Hair follicle dermal papilla cell (primary cell): ENCODE results near the gene FGR. TPM values are rescaled to one million over a fixed set of nuclear protein-coding genes. Genes with fewer than 3 reads are reported as not detected.

Experiments used
- small RNA-seq: library from RNA; depleted of rRNA; stranded (forward); fragments of <200 nt; gene quantifications from one replicate; pipeline ENCODE3, GENCODE V24; 2012
- total RNA-seq: library from RNA; depleted of rRNA; stranded (reverse); fragments of >200 nt; gene quantifications from 2 replicates; pipeline ENCODE4 v1.2.3, GENCODE V29; 2012

Gene FGR
- total RNA-seq, result 0.49 and 0.61 TPM in 2 replicates

DNA sequence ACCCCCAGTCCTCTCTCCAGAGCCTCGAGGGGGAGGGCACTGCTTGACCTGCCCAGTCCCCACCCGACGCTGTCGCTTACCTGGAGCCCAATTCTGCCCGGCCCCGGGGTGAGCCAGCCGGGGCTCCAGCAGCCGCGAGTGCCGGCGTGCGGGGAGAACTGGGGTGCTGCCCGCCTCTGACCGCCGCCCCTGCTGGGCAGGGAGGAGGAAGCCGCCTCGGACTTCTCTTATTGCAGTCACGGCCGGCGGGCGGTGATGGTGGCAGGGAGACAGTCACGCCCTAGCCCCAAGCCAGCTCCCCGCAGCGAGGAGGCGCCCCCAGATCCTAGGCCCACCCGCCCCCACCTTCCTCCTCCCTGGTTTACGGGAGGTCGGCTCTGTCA is at the start of gene FGR:
TSS of gene FGR (minus strand) at position 201 of the 383 bp plus-strand sequence. CDS start 11,269 bp downstream, outside the sequence.

DNA sequence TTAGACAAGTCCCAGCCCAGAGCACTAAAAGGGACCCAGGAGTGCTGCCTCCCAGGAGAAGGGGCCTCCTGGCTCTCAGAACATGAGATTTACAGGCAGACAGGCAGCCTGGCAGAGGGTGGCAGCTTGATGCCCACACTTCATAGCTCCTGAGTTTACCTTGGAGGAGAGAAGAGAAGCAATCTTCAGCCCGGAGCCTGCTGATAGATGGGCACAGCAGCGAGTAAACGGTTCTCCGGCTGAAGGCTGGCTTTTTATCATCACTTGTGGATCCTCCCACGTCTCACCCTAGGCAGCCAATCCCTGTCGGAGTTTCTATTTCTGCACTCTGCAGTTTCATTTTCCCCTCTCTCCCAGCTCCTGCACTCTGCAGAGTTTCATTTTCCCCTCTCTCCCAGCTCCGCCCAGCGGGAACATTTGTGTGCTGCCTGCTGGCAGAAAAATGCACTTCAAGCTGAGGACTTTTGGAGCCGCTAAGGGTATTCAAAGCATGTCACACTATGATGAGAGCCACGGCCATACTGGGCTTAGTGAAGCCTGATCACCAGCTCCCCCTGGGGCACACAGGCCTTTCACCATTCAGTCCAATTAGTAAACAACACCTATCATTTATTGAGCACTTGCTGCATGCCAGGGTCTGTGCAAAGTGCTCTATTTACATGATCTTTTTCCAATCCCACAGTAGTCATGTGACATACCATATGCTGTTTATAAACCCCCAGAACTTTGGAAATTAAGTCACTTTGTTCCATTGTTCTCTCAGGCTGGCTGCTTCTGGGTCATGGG is 37.2 kb upstream of the FGR start, which contains the start of gene IFI6:
TSS of gene IFI6 (minus strand) at position 229 of the 786 bp plus-strand sequence. CDS start 2,878 bp downstream, outside the sequence.

GRCh38 chr1:27603681-27604578 is 31.1 kb downstream of the FGR start, which contains the start of gene AHDC1:
Gene AHDC1, minus strand, starts transcription at chr1:27604144. Its CDS starts 52,029 bp downstream, at chr1:27552115.

Small RNA genes lying within 50 kb of the gene (small RNA-seq; reads per million reads assigned to genes)
- gene AL031729.1, result not detected
- not detected for gene RNU6-949P

Other genes with a start within 250 kb of the FGR start
- gene GPR3, start 242.6 kb downstream of the FGR start, total RNA-seq, result 0.36 and 0.65 TPM in 2 replicates
- gene WASF2, start 145.0 kb downstream of the FGR start, total RNA-seq, result 26.1 and 28.7 TPM in 2 replicates
- 23.4 and 29.1 TPM in 2 replicates for gene AHDC1, start 31.0 kb downstream of the FGR start, total RNA-seq
- gene IFI6, start 37.0 kb upstream of the FGR start, total RNA-seq, result 264 and 276 TPM in 2 replicates
- 25.6 and 28.7 TPM in 2 replicates for gene FAM76A, start 90.8 kb upstream of the FGR start, total RNA-seq
- gene STX12, start 138.0 kb upstream of the FGR start, total RNA-seq, result 69.4 and 81.2 TPM in 2 replicates
- 35.4 and 36.1 TPM in 2 replicates for gene PPP1R8, start 195.6 kb upstream of the FGR start, total RNA-seq
- 9.2 and 9.7 TPM in 2 replicates for gene THEMIS2, start 237.4 kb upstream of the FGR start, total RNA-seq